Lung (tissue), 12 donors: ENCODE data around the gene NKAIN2. TPM values are rescaled to one million over a fixed set of nuclear protein-coding genes. Genes with fewer than 3 reads are reported as not detected.
A peak's percentile ranks its signal among the peaks of the same experiment; 100 is the strongest.
"Not testable (repeated sequence)": the region's sequence is repeated elsewhere in the genome, so short reads cannot be mapped to it uniquely, and the experiment has no call there.

Experiments used
- ATAC-seq: fragments of 200-7000 bp; cut with Tn5 transposase; one replicate; pipeline ENCODE4 v1.9.1; 2020; ENCODE audit warnings: moderate number of reproducible peaks; ENCODE audit not compliant: insufficient read depth, low FRiP score
- DNase-seq, 3 donors: peaks; one replicate each; pipeline ENCODE4 v3.0.0-alpha.2; 2013 to 2017
- H3K27ac ChIP-seq, 2 donors: one replicate each; pipeline ENCODE4 v1.5.1; 2013; ENCODE audit warnings: mild to moderate bottlenecking in 2 of 2, moderate library complexity in 2 of 2, control low read depth in 1 of 2, inconsistent platforms in 1 of 2, low read depth in 1 of 2, low read length in 1 of 2
- H3K27me3 ChIP-seq, 3 donors: one replicate each; pipeline ENCODE4 v1.5.1; 2013; ENCODE audit warnings: low read length in 2 of 3; ENCODE audit not compliant: control insufficient read depth in 3 of 3, insufficient read depth in 3 of 3
- H3K36me3 ChIP-seq, 4 donors: one replicate each; pipeline ENCODE4 v1.5.1; 2013; ENCODE audit warnings: low read length in 4 of 4, mild to moderate bottlenecking in 1 of 4, moderate library complexity in 1 of 4; ENCODE audit not compliant: control insufficient read depth in 4 of 4, insufficient read depth in 4 of 4
- H3K4me1 ChIP-seq, 5 donors: one replicate each; pipeline ENCODE4 v1.5.1; 2013; ENCODE audit warnings: low read length in 5 of 5, mild to moderate bottlenecking in 2 of 5, moderate library complexity in 1 of 5; ENCODE audit not compliant: control insufficient read depth in 5 of 5, insufficient read depth in 5 of 5
- H3K4me3 ChIP-seq: one replicate; pipeline ENCODE4 v1.5.1; 2013; ENCODE audit warnings: mild to moderate bottlenecking, control low read depth, moderate library complexity
- H3K9ac ChIP-seq, 2 donors: one replicate each; pipeline ENCODE4 v1.5.1; 2013; ENCODE audit warnings: low read length in 2 of 2, control low read depth in 1 of 2; ENCODE audit not compliant: insufficient read depth in 1 of 2
- H3K9me3 ChIP-seq, 4 donors: one replicate each; pipeline ENCODE4 v1.5.1; 2013; ENCODE audit warnings: low read length in 3 of 4, mild to moderate bottlenecking in 1 of 4, moderate library complexity in 1 of 4; ENCODE audit not compliant: control insufficient read depth in 4 of 4, insufficient read depth in 3 of 4
- WGBS, 2 donors: extraction: QIAGEN DNeasy Blood & Tissue Kit; methylation state at CpG; one replicate each; pipeline ENCODE4 v1.1.7; 2013; 5-methylcytosine and 5-hydroxymethylcytosine counted together
- polyA plus RNA-seq, 2 donors: library from polyadenylated mRNA; stranded (reverse); fragments of 200-250 nt; gene quantifications; one replicate each; pipeline ENCODE4 v1.2.1, GENCODE V29; 2013
- total RNA-seq, 2 donors: library from RNA; depleted of rRNA in 1 of 2; stranded (reverse); fragments of >200 nt in 1 of 2; gene quantifications; one replicate each; pipeline ENCODE4 v1.2.1, GENCODE V29; 2014 to 2021
- TF ChIP-seq, protein P1 (sequence below): IDR thresholded peaks from 2 replicates; pipeline ENCODE4 v1.5.1; 2012; ENCODE audit warnings: mild to moderate bottlenecking; ENCODE audit errors: control extremely low read depth, extremely low read depth
- donor health status: control.
- donor health status: control.
- donor health status: Bipolar disorder and iron deficiency.
- donor health status: healthy.
- donor health status: DM: yes; HTN: yes; CAD: no.

Gene NKAIN2
- total and polyA plus RNA-seq, 4 donors: 0.01 to 4.4 TPM; not detected in 2

DNA sequence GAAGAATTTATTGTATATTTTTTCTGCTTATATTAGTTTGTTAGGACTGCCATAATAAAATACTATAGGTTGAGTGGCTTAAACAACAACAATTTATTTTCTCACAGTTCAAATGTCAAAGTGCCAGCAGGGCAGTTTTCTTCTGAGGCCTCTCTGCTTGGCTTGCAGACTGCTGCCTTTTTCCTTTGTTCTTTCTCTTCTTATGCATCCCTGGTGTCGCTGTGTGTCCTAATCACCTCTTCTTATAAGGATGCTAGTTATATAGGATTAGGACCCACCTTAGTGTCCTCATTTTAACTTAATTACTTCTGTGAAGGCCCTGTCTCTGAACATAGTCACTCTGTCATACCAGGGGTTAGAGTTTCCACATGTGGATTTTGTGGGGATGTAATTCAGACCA, 354.4 kb downstream of the NKAIN2 start:
- Histone ChIP-seq H3K9me3 (no peaks in the 10 kb centered on the region), H3K4me3 (no peak overlapping the region), H3K36me3 (no peaks in the 10 kb centered on the region), H3K4me1 (peaks cover 0 to 22% (median 0%) of the 10 kb centered on the region in 5 donors), H3K27ac (no peak overlapping the region), H3K9ac (no peak overlapping the region), H3K27me3 (no peaks in the 10 kb centered on the region)
- TF ChIP-seq, protein P1, sequence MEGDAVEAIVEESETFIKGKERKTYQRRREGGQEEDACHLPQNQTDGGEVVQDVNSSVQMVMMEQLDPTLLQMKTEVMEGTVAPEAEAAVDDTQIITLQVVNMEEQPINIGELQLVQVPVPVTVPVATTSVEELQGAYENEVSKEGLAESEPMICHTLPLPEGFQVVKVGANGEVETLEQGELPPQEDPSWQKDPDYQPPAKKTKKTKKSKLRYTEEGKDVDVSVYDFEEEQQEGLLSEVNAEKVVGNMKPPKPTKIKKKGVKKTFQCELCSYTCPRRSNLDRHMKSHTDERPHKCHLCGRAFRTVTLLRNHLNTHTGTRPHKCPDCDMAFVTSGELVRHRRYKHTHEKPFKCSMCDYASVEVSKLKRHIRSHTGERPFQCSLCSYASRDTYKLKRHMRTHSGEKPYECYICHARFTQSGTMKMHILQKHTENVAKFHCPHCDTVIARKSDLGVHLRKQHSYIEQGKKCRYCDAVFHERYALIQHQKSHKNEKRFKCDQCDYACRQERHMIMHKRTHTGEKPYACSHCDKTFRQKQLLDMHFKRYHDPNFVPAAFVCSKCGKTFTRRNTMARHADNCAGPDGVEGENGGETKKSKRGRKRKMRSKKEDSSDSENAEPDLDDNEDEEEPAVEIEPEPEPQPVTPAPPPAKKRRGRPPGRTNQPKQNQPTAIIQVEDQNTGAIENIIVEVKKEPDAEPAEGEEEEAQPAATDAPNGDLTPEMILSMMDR: no peak
- no peak for ATAC-seq
- no peak for DNase-seq
- WGBS, 2 donors: 88 to 100% methylated on average over 1 of the region's 1 CpG

DNA sequence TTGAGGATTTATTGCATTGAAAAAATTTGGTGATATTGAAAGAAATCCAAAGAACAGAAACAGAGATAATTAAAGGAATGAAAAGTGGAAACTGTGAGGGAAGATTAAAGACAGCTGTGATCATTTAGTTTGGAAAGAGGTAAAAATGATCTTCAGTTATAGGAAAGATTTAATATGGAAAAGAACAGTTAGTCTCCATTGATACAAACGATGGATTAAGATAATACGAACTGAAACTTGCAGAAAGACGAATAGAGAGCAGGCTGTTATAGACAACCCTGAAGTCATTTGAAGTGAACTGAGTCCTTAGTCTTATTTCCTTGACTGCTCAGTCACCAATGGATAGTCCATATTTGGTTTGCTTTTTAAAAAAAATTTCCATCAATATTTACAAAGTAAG, 360.0 kb downstream of the NKAIN2 start:
- Histone ChIP-seq H3K27ac (no peak overlapping the region), H3K4me3 (no peak overlapping the region), H3K27me3 (no peaks in the 10 kb centered on the region), H3K36me3 (no peaks in the 10 kb centered on the region), H3K9me3 (no peaks in the 10 kb centered on the region), H3K4me1 (peaks cover 0 to 26% (median 0%) of the 10 kb centered on the region in 5 donors), H3K9ac (peak overlapping the region in 1 of 2 donors; percentile 71)
- WGBS, 2 donors: 72 to 84% methylated on average over 3 of the region's 3 CpGs
- ATAC-seq: no peak
- DNase-seq: peak in 2 of 3 donors; percentile 51 to 71
- TF ChIP-seq, protein P1: no peak

DNA sequence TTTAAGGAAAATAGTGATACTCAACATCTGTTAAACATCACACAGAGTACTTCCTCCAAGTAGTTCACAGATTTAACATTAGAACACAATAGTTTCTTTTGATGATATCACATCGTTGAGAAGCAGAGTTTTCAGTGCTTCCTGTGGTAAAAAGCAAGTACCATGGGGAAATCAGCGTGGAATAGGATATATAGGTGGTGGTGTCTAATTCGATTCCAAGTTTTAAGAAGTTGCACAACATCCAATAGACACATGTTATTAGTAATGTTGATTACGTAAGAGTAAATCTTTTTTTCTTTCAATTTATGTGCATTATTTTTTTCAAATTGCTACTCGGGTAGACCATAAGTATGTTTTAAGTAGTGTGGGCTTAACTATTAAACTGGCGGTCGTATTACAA, 360.7 kb downstream of the NKAIN2 start:
- TF ChIP-seq, protein P1: no peak
- Histone ChIP-seq H3K9me3 (no peaks in the 10 kb centered on the region), H3K9ac (peak overlapping the region in 1 of 2 donors; percentile 53), H3K4me3 (no peak overlapping the region), H3K27ac (no peak overlapping the region), H3K36me3 (no peaks in the 10 kb centered on the region), H3K27me3 (no peaks in the 10 kb centered on the region), H3K4me1 (peaks cover 0 to 27% (median 0%) of the 10 kb centered on the region in 5 donors)
- 68 to 76% methylated on average over 7 of the region's 7 CpGs for WGBS, 2 donors
- DNase-seq (peak in 2 of 3 donors; percentile 63 to 66), ATAC-seq (no peak)

DNA sequence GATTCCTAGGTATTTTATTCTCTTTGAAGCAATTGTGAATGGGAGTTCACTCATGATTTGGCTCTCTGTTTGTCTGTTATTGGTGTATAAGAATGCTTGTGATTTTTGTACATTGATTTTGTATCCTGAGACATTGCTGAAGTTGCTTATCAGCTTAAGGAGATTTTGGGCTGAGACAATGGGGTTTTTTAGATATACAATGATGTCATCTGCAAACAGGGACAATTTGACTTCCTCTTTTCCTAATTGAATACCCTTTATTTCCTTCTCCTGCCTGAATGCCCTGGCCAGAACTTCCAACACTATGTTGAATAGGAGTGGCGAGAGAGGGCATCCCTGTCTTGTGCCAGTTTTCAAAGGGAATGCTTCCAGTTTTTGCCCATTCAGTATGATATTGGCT, 363.6 kb downstream of the NKAIN2 start:
- ATAC-seq, H3K27ac ChIP-seq, H3K9ac ChIP-seq, H3K4me3 ChIP-seq, H3K9me3 ChIP-seq, H3K27me3 ChIP-seq, DNase-seq, H3K36me3 ChIP-seq: not testable (repeated sequence)
- H3K4me1 ChIP-seq: peaks cover 0 to 31% (median 0%) of the 10 kb centered on the region in 5 donors
- WGBS, 2 donors: 60 to 86% methylated on average over 1 of the region's 1 CpG
